Retina (tissue), 1 donor: ENCODE results near the gene RFX5.

Source experiments
- DNase-seq: peaks from one replicate; pipeline ENCODE4 v3.0.0-alpha.2; 2016

Gene RFX5

DNA sequence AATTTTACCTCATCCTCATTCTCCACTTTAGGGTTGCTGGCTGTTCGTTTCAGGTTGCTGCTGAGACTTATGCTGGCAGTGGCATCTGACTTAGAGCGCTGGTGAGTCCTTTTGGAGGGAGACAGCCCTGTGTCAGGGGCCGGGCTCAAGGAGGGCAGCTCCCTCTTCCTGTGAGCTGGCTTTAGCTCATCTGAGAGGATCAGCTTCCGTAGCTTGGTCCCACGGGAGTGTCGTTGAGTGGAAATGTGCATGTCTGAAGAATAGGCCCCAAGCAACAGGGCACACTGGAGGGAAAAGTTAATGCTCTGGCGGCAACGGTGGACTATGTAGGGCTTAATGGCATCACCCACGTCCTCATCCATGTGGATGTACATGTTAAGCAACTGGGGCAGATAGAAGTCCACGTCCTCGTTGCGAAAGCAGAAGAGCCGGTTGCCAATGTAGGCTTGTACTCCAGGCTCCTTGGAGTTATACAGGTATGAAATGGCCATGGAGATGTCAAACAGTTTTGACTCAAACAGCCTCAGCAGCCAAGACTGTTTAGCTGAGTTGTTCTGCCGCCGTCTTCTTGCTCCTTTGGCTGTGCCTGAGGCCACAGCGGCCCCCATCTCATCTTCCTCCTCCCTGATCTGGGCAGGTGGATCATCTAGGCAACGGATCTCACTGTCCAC is 31.4 kb downstream of the RFX5 start:
- DNase-seq = no peak

DNA sequence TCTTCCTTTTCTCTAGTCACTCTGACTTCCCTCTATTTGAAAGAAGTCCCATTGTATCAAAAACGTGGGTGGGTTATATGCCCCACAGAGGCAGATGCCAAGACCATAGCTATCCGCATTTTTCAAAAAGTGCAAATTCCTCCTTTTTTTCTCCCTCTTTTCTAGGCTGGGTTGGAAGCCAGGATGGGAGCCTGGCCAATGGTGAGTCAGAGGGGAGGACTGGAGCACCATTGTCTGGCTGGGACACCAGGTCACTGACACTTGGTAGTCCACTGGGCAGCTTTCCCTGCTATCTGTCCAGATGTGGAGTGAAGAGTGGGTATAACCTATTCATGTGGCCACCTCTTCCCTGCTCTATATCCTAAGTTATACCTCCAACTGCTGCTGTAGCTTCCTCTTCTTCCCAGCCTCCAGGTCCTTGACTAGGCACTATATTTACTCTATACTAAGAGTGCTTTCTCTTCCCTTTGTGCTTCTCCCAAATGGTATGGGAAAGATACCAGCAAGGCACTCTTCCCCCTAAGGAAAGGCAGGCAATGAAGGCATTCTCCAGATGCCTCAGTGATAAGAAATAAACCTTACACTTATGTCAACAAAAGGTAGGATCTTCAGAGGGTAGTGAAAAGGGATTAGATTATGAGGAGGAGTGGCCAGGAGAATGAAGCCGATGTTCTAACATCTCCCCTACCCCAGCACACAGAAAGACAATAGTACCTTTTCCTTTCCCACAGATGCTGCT is 32.7 kb downstream of the RFX5 start:
- DNase-seq = no peak

DNA sequence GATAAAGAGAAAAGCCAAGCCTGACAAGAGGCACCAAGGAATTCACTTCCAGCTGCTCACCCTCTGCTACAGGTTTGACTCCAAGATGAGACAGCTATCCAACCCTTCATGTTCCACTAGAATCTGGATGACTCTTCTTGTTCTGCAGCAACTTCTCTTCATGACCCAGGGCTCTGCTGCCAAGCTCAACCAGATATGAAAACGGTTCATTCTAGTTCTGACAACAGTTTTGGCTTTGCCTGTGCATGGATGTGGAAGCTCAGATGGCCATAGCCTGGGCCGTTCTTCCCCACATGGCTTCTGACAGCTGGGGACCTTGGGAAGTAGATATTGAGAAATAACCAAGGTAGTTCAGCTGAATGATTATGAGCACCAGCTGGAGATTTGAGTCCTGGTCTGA is 33.6 kb downstream of the RFX5 start:
- no peak for DNase-seq

DNA sequence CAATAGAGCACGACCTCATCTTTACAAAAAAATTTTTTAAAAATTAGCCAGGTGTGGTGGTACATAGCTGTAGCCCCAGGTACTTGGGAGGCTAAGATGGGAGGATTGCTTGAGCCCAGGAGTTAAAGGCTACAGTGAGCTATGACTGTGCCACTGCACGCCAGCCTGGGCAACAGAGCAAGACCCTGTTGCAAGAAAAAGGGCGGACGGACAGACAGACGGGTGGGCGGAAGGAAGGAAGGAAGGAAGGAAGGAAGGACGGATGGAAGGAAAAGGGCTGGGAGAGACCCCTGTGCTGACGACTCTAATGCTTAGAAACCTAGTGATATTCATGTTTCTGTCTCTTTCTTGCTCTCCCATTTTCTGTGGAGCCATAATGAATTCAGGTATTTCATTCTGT is 34.2 kb downstream of the RFX5 start:
- no peak for DNase-seq

DNA sequence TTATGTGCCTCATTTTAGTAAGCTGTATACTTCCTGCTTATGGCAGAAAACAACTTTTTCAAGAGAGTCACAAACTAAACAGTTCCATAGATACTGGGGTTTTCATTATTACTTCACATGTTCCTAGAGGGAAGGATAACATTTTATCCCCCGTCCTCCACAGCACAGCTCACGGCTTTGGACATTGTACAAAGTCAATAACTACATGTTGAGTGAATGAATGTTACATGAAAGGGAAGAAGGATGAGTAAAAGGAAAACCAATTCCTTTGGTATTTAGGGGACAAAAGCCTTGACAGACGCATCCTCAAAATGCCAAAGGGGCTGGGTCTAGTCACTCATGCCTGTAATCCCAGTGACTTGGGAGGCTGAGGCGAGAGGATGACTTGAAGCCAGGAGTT is 34.6 kb downstream of the RFX5 start:
- DNase-seq = no peak

DNA sequence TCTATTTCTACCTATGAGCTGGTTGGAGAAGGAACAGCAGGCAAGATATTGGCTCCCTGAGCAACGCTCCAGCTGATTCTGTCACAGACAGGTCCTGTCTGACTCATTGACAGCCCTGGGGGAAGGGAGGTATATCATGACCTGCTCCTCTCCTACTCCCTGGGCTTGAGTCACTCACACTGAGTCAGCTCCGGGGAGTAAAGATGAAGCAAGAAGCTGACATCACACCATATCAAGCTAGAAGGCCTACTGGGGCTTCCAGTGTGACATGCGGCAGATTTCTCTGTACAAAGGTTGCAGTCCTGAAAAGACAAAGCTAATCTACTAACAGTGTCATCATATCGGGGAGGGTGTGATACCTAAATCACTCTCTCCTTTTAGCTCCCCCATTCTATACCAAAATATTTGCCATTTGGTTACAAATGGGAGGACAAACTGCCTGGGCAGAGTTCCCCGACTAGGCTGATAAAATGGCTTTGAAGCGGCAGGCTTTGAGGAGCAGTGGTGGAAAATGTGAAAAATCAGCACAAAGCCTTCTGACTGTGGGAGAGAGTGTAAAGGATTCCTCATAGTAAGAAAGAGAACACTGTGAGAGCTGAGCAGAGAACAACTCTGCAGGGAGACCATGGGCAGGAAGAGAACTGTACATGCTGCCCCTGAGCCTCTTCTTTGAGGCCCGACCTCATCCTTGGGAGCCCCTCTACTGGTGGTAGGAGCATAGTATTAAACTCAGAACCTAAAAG is 35.3 kb downstream of the RFX5 start:
- no peak for DNase-seq

DNA sequence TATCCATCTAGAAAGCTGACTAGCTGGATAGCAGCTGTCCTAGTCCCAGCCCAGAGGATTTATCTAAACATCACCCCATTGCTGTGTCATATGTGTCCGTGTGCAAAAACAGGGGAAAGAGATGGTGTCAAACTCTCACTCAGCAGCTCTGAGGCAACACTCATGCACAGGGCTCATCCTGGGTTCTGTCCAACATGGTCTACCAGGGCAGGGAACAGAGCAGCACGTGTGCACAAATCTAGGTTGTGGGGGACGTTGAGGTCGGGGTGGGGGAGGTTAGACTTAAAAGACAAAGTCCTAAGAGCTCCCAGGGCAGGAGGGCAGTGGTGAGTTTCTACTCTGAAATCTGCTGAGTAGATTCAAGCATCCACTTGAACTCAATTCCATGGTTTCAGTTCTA is 36.0 kb downstream of the RFX5 start:
- DNase-seq = no peak

DNA sequence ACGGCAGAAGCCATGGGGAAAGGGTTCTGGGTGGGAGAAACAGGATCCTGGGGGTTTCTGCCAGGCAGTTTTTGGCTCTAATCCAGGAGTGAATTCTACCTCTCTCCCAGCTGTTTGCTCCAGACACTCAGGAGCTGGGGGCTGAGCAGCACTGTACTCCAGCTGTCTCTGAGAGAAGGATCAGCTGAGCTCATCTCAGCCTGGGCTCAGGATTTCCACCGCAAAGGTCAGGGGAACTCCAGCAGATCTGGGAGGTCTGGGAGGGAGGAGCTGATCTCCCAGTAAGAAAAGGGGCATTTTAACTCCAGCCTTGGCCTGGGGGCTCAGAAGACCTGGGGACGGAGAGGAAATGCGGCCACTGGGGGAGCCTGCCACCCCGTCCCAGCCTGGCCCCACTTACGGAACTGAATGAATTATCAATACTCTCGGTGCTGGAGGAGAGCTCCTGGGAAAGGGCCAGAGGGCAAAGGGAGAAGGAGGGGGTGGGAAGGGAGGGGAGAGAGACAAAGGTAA is 37.2 kb downstream of the RFX5 start:
- DNase-seq = no peak

DNA sequence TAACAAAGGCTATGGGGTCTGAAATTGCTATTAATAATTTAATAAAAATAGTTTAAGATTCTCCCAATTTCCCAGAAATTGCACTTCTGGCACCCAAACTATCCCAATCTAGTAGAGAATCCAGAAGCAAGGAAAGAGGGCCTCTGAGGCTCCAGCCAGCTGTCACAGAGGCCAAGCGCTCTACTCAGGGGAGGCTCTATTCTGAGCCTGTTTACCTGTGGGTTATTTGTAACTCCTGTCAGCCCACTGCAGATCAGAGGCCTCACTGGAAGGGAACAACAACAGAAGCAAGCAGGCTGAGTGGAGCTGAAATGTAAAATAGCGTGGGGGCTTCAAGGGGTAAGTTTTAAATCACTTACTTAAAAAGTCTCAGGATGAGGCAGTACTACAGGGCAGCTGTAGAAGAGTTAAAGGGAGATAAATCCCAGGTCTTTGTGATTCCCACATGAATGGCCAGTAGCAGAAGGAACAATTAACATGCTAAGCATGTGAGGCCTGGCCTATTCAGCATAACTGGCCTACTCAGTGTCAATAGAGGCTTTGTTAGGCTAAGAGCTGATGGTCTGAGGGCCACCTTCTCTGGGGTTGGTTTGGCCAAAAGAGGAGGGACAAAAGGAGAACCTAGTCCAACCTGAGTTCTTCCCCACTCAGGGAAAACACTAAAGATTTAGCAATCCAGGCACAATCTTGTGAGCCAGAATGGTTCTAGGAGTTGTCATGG is 52.1 kb downstream of the RFX5 start:
- DNase-seq = no peak

DNA sequence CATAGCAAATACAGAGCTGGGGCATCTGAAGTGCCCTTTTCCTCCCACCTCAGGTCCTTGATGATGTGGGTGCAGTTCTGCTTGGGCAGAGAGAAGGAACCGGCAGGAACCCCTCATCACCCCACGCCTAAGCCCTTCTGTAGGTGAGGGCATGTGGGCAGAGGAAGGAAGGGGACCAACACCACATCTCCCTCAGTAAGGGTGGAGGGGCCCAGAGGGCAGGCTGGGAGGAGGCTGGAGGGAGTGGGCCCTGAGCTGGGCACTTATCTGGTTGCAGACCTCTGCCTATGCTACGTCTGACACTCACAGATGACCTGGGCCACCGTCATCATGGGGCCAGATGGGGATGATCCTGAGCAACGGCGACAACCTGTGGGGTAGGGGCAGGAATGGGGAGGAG is 54.0 kb downstream of the RFX5 start:
- no peak for DNase-seq

DNA sequence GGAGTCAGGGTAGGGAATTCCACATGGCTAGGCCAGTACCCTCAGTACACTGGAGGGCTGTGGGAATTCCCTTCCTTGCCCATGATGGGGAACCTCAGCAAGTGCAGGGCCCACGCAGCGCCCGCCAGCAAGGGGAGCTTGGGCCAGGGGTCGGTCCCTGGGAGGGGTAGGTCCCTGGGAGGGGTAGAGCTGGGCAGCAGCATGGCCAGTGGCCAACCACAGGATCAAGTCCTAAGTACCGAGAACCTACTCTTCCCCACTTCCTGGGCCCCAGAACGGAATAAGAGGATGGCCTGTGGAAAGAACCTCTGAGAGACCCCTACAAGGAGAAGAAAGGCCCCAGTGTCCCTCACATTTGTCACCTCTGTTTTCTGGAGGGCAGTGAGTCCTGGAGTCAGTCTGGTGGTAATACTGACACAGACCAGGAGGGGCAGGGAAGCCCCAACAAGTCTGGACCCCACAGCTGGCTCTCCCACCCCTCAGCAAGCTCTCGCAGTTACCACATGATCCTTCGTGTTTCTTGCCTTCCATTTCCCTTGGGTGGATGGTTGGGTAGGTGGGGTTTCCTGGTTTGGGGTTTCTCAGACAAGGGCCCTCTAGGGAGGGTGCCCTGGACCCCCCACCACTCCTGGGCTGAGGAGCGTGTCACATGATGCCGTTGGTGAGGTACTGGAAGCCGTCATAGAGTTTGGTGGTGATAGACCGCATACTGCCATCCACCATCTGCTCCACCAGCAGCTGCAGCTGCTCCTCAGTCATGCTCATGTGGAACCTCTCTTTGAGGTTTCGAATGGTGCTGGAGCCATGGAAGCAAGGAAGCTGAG is 54.6 kb downstream of the RFX5 start:
- DNase-seq = no peak

DNA sequence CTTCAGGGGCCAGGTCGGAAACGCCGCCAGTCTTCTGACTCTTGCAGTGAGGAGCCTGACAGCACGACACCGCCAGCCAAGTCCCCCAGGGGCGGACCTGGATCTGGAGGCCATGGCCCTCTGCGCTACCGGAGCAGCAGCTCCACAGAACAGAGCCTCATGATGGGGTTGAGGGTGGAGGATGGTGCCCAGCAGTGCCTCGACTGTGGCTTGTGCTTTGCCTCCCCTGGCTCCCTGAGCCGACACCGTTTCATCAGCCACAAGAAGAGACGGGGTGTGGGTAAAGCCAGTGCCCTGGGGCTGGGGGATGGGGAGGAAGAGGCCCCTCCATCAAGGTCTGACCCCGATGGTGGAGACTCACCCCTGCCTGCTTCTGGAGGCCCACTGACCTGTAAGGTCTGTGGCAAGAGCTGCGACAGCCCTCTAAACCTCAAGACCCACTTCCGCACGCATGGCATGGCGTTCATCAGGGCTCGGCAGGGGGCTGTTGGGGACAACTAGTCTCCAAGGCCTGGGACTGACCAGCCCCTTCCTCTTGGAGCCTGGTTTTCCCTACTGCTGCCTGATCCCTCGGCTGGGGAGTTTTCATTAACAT is 56.2 kb downstream of the RFX5 start:
- no peak for DNase-seq
